Measurements from ENCODE around the gene PROKR2.

Gene PROKR2

GRCh38 chr20:5316188-5317158, at the start of gene PROKR2:
Gene PROKR2, minus strand, starts transcription at chr20:5316954. Its CDS starts 2,585 bp downstream, at chr20:5314369.
- peak; percentile 47 for DNase-seq

- DNase-seq: no peak
These were observed 48.3 kb upstream of the PROKR2 start for GRCh38 chr20:5364997-5365597.

GRCh38 chr20:5364136-5364821, 47.5 kb upstream of the PROKR2 start:
- DNase-seq: peak; percentile 45

DNA sequence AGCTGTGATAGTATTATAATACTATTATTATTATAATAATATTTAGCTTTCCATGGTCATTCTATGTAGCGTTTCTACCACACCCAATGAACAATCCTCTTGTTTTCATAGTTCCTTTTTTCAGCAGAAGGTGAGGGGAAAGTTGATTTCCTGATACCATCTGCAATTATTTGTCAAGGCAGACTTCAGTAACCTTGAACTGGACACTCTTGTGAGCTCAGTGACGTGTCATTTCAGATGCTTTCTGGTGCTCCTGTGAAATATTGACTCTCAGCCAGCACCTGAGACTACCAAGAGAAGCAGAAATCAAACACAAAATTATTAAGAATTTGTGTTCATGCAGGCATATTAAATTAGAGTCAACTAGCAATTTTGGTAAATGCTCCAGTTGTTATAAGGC, 46.0 kb upstream of the PROKR2 start:
- DNase-seq: no peak

DNA sequence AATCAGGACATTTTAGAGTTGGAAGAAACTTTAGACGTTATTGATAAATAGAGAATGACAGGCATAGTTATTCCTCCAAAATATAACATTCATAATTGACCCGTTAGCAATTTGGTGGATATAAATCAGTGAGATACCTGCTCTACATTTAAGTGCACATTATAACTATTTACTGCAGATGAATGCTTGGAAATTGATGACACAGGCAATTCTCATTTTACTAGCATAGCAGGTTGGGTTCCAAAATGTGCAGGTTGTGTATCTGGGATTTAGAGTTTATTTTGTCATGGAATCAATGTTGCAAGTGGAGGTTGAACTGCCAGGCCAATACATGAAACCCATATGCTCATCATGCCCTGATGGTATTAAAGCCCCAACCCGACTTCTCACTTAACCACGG, 44.4 kb upstream of the PROKR2 start:
- no peak for DNase-seq

- peak; percentile 14 for DNase-seq
These were observed 41.2 kb upstream of the PROKR2 start for GRCh38 chr20:5357946-5358345.

DNA sequence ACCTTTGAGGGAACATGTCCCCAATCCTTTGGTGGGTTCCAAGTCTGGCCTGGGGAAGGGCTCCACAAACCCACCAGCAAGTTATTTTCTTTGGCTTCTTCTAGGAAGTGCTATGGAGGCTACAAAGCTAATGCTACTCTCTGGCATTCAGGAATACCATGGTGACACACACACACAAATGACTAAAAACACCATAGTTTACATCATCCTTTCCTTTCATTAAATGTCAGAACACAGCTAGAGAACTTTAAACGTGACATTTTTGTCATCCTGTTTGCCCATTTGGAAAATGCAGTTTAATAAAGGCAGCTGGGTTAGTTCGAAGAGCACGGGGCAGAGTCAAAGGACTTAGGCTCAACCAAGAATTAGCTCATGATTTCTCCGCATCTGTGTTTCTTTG, 40.2 kb upstream of the PROKR2 start:
- DNase-seq: no peak

- DNase-seq: no peak
These were observed 38.1 kb upstream of the PROKR2 start for GRCh38 chr20:5354901-5355300.

- no peak for DNase-seq
These were observed 37.1 kb upstream of the PROKR2 start for GRCh38 chr20:5353624-5354496.

DNA sequence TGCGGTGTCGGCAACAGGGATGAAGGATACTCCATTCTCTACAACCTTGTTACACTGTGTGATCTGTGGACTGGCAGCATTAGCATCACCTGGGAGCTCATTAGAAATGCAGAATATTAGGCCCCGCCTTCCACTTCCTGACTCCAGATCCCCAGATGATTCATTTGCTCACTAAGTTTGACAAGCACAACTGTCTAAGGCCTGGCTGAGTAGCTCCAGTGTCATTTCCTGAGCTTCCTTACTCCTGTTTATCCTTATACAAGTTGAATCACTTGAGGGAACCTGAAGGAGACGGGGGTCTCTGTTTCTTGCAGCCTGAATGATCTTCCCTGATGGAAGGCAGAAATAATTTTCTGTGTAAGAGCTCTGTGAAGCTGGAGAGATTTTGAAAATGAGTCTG, 32.7 kb upstream of the PROKR2 start:
- no peak for DNase-seq

GRCh38 chr20:5342021-5342420, 25.3 kb upstream of the PROKR2 start:
- DNase-seq: no peak

DNA sequence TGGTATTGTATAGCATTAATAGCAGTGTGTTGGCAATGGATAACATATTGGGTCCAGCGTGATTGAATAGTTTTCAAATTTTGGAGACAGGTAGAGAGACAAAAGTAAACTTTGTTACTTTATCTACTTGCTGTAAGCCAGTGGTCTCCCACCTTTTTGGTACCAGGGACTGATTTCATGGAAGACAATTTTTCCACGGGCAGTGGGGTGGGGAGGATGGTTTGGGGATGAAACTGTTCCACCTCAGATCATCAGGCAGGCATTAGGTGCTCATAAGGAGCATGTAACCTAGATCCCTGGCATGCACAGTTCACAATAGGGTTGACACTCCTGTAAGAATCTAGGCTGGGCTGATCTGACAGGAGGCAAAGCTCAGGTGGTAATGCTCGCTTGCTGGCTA, 14.6 kb upstream of the PROKR2 start:
- no peak for DNase-seq

- DNase-seq: no peak
These were observed 11.5 kb upstream of the PROKR2 start for GRCh38 chr20:5328268-5328667.

- no peak for DNase-seq
These were observed 10.6 kb upstream of the PROKR2 start for GRCh38 chr20:5327356-5327755.

DNA sequence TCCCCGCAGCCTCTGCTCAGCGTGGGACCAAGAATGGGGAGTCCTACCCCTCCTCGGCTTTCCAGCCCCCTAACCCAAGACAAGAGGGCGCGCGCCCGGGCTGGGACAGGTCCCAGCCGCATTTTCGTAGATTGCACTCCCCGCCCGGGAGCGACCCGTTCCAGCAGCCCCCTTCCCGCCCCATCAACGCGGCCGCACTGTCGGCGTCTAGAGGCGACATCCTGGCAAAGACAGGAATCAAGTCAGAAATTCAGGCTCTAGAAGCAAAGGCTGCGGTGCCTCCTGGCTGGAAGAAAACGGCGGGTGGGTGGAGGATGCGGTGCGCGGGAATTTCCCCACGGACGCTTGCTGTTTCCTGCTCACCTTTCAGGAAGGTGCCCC, 957 bp downstream of the PROKR2 start:
- DNase-seq: no peak

- no peak for DNase-seq
These were observed 2.8 kb downstream of the PROKR2 start for GRCh38 chr20:5313916-5314315.

GRCh38 chr20:5312518-5312917, 4.2 kb downstream of the PROKR2 start:
- DNase-seq: no peak

- DNase-seq: no peak
These were observed 6.8 kb downstream of the PROKR2 start for GRCh38 chr20:5309971-5310370.

DNA sequence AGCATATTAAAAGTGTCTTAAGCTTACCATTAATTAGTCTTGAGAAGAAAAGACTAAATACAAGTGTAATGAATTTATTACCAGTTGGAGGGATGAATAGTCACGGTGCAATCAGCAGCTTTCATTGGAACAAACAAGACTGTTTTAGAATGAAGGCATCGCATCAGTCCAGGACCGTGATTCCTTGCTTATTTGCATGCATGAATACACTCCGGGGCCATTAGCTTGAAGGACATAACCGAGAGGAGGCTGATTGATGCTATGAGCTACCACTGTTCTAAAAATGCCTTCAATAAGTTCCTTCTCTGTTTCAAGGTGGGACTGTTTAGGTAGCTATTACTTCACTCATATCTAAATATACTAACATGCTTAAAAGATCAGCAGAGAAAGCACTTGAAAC, 17.9 kb downstream of the PROKR2 start:
- no peak for DNase-seq

DNA sequence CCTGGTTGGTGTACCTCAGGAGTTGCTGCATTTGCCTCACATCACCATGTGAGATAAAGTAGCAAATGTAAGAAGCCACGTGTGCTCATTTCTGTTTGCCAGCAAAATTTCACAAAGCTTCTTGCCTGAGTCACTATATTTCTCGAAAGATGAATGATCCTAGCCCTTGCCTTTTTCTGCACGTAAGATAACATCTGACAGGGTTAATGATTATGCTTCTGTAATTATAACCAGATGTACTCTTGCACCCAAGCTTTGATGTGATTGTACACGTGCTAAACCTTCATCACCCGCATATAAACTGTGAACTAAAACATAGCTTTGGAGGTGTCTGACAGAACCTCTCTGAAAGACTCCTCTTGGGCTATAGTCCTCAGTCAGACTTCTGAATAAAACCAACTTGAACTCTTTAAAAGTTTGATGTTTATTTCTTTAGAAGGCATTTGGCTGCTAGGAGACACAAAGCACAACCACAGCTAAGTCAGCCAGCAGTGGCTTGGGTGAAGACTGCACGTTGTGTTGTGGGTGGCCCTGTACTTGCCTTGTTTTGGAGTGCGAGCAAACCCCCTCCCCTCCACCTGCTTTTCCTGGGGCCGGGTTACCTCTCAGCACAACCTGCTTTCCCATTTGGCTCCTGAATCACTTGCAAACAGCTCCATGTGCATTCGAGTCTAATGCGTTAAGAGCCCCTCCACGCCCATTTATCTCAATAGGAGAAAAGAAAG, 19.3 kb downstream of the PROKR2 start:
- DNase-seq: no peak

GRCh38 chr20:5290596-5290995, 26.2 kb downstream of the PROKR2 start:
- no peak for DNase-seq

DNA sequence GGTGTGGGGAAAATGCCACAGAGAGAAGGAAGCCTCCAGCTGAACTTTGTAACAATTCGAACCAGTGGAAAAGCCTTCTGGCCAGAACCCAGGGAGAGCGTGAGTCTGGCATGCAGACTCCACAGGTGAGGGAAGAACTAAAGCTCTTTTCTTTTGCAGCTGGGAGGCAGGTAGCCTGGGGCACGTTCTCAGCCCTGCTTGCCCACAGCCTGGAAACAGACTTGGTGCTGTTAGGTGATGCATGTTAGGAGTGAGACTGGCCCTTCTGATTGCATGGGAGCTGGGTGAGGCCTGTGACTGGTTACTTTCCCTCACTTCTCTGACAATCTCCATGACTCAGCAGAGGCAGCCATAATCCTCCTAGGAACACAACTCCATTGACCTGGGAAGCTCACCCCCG, 34.2 kb downstream of the PROKR2 start:
- DNase-seq: no peak

All from hematopoietic multipotent progenitor cell treated with erythropoietin and hydrocortisone succinate and interleukin-3 and kit ligand, for 4 days (in vitro differentiated cells).